OCI-LY7 (cell line): Measurements from ENCODE around the gene CYP11A1. TPM values are rescaled to one million over a fixed set of nuclear protein-coding genes. Genes with fewer than 3 reads are reported as not detected.

Source experiments
- BruUV-seq: library from RNA; stranded (reverse); fragments of 400-500 nt; replicated peaks from 2 replicates; lab custom pipeline; 2021; lab: Mats Ljungman, UMichigan
- CTCF ChIA-PET: fragments of 300-600 bp; sonication (Branson Sonifier 250); formaldehyde crosslinking; loops from one replicate; lab custom pipeline; 2022; ENCODE audit warnings: antibody characterized with exemption; ENCODE audit not compliant: unreplicated experiment; lab: Charles Lee
- POLR2A ChIA-PET: fragments of 300-600 bp; sonication (Branson Sonifier 250); formaldehyde crosslinking; loops from one replicate; lab custom pipeline; 2022; ENCODE audit warnings: antibody characterized with exemption; lab: Charles Lee
- DNase-seq: peaks from one replicate; pipeline ENCODE4 v3.0.0-alpha.2; 2015; ENCODE audit warnings: low spot score
- H2AFZ ChIP-seq: fragments of 200-600 bp; sonication (generic), shearing (Covaris generic); 2 replicates; pipeline ENCODE4 v1.6.1; 2014; ENCODE audit warnings: mild to moderate bottlenecking, antibody characterized with exemption, low read length, moderate library complexity
- H3K27ac ChIP-seq: fragments of 200-600 bp; sonication (generic); 2 replicates; pipeline ENCODE4 v1.5.1; 2014; ENCODE audit warnings: mixed run types, low read depth, mild to moderate bottlenecking, moderate library complexity, low read length, inconsistent platforms; ENCODE audit not compliant: poor library complexity, severe bottlenecking
- H3K36me3 ChIP-seq: fragments of 200-600 bp; sonication (generic); 2 replicates; pipeline ENCODE4 v1.6.1; 2014; ENCODE audit warnings: mild to moderate bottlenecking, antibody characterized with exemption, low read length, moderate library complexity, mixed read lengths; ENCODE audit not compliant: insufficient read depth
- H3K4me1 ChIP-seq: fragments of 200-600 bp; sonication (generic); 2 replicates; pipeline ENCODE4 v1.5.1; 2014; ENCODE audit warnings: mild to moderate bottlenecking, low read length; ENCODE audit not compliant: insufficient read depth, poor library complexity, severe bottlenecking
- H3K4me2 ChIP-seq: fragments of 200-600 bp; sonication (generic); 2 replicates; pipeline ENCODE4 v1.6.1; 2014; ENCODE audit warnings: mild to moderate bottlenecking, low read length
- H3K4me3 ChIP-seq: fragments of 200-600 bp; sonication (generic); 2 replicates; pipeline ENCODE4 v1.5.1; 2014; ENCODE audit warnings: mild to moderate bottlenecking, low read depth, low read length; ENCODE audit not compliant: poor library complexity, severe bottlenecking
- H3K79me2 ChIP-seq: fragments of 200-600 bp; sonication (generic); 2 replicates; pipeline ENCODE4 v1.6.1; 2016; ENCODE audit warnings: low read depth, mild to moderate bottlenecking, low read length, moderate library complexity, mixed read lengths; ENCODE audit not compliant: insufficient read depth
- H3K9me2 ChIP-seq: fragments of 200-600 bp; sonication (generic); 2 replicates; pipeline ENCODE4 v1.6.1; 2016; ENCODE audit warnings: mild to moderate bottlenecking, low read length, mixed read lengths; ENCODE audit not compliant: insufficient read depth
- H3K9me3 ChIP-seq: fragments of 200-600 bp; sonication (generic); 2 replicates; pipeline ENCODE4 v1.6.1; 2014; ENCODE audit warnings: mild to moderate bottlenecking, mixed run types, low read length, mixed read lengths
- H4K20me1 ChIP-seq: fragments of 200-600 bp; sonication (generic); 2 replicates; pipeline ENCODE4 v1.6.1; 2014; ENCODE audit warnings: mild to moderate bottlenecking, antibody characterized with exemption, low read length, moderate library complexity, mixed read lengths; ENCODE audit not compliant: insufficient read depth
- CTCF ChIP-seq: fragments of 200-600 bp; sonication (generic); conservative IDR thresholded peaks from 2 replicates; pipeline ENCODE4 v1.5.1; 2014; ENCODE audit warnings: mild to moderate bottlenecking, antibody characterized with exemption, low read length, moderate library complexity, mixed read lengths
- EZH2phosphoT487 ChIP-seq: fragments of 200-600 bp; sonication (generic); IDR thresholded peaks from 2 replicates; pipeline ENCODE4 v1.6.1; 2018; ENCODE audit warnings: low read depth, borderline replicate concordance, mild to moderate bottlenecking, mixed run types, antibody characterized with exemption, low read length, moderate library complexity, mixed read lengths
- intact Hi-C: fragments of 100-400 bp; cut with micrococcal nuclease; formaldehyde crosslinking; loops from one replicate; pipeline ENCODE4 v1.10.0; 2022; ENCODE audit not compliant: unreplicated experiment
- total RNA-seq, 2 experiments: library from RNA; depleted of rRNA in 1 of 2; stranded (reverse); fragments of >200 nt in 1 of 2; shearing (Covaris generic) in 1 of 2; gene quantifications; 2 replicates each; pipeline ENCODE4 v1.2.3, GENCODE V29; 2014 to 2022

The CYP11A1 gene
- total RNA-seq, 2 experiments from 2014 or later, result not detected

GRCh38 chr15:74343127-74343796 is 24.2 kb downstream of the CYP11A1 start:
- H3K27ac ChIP-seq, result no peak overlapping the region
- CTCF ChIA-PET, result no interaction called here
- TF ChIP-seq EZH2phosphoT487 (no peak), CTCF (no peak)
- POLR2A ChIA-PET, result no interaction called here
- no peaks in the 10 kb centered on the region for H3K79me2 ChIP-seq
- H3K9me2 ChIP-seq, result no peaks in the 10 kb centered on the region
- no peak overlapping the region for H3K4me3 ChIP-seq
- H3K36me3 ChIP-seq, result no peaks in the 10 kb centered on the region
- no peak overlapping the region for H3K4me2 ChIP-seq
- H3K9me3 ChIP-seq, result no peaks in the 10 kb centered on the region
- H3K4me1 ChIP-seq, result no peaks in the 10 kb centered on the region
- intact Hi-C loops, result no loop called here
- no peak overlapping the region for H2AFZ ChIP-seq
- BruUV-seq, result no TSS peak
- H4K20me1 ChIP-seq, result no peaks in the 10 kb centered on the region
- no peak for DNase-seq

- no TSS peak for BruUV-seq
- Histone ChIP-seq H3K36me3 (no peaks in the 10 kb centered on the region), H3K4me1 (no peaks in the 10 kb centered on the region), H3K79me2 (no peaks in the 10 kb centered on the region), H3K4me3 (no peak overlapping the region), H4K20me1 (no peaks in the 10 kb centered on the region), H3K9me2 (no peaks in the 10 kb centered on the region), H2AFZ (no peak overlapping the region), H3K27ac (no peak overlapping the region), H3K9me3 (no peaks in the 10 kb centered on the region), H3K4me2 (no peak overlapping the region)
- DNase-seq, result no peak
- TF ChIP-seq CTCF, result no peak
- TF ChIP-seq EZH2phosphoT487, result no peak
- ChIA-PET POLR2A (no interaction called here), CTCF (interaction anchor here (0.5 kb wide), 1 partner anchor 28 kb away, joined by 3 read pairs; no protein-coding TSS in a partner anchor)
- intact Hi-C loops, result no loop called here
Measured at GRCh38 chr15:74340150-74340549, 27.3 kb downstream of the CYP11A1 start.

GRCh38 chr15:74339371-74339770 is 28.1 kb downstream of the CYP11A1 start:
- no peak for TF ChIP-seq CTCF
- no peaks in the 10 kb centered on the region for H3K79me2 ChIP-seq
- H3K36me3 ChIP-seq, result no peaks in the 10 kb centered on the region
- no peaks in the 10 kb centered on the region for H4K20me1 ChIP-seq
- no peak for DNase-seq
- BruUV-seq, result no TSS peak
- H3K9me2 ChIP-seq, result no peaks in the 10 kb centered on the region
- H3K4me1 ChIP-seq, result no peaks in the 10 kb centered on the region
- H2AFZ ChIP-seq, result no peak overlapping the region
- no peak overlapping the region for H3K27ac ChIP-seq
- ChIA-PET CTCF (no interaction called here), POLR2A (no interaction called here)
- intact Hi-C loops, result no loop called here
- no peak overlapping the region for H3K4me2 ChIP-seq
- no peaks in the 10 kb centered on the region for H3K9me3 ChIP-seq
- no peak overlapping the region for H3K4me3 ChIP-seq
